Measurements from ENCODE around the gene CELA1.

Gene CELA1

DNA sequence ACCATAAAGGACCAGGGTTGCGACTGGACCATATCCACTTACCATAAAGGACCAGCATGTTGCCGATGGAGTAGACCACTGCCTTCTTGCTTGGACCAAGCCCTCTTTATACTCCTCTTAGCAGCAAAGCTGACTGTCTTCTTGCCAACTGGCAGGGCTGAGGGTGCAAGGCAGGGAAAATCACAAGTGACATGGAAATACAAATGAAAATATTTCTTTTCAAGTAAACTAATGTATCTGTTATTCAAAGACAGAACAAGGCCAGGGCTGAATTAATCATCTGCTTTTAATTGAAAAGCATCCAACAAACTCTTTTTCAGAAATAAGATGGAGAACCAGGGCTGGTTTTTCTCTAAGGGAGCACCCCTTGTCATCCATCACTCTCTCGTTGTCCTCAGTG lies at the start of gene CELA1:
CELA1 (minus strand) TSS at position 99 of the 400 bp plus-strand sequence; CDS start at position 58, 41 bp downstream.
- no peak for TF ChIP-seq CTCF (IDR thresholded peaks at IDR 0.05; ENCODE audit: low read depth, low read length)
- H3K4me3 ChIP-seq (replicated peaks in 1 of 2; ENCODE audit: low read depth in 2 of 2, low read length in 2 of 2) = no peak within 1 kb of the TSS
- DNase-seq (ENCODE audit: low read depth in 2 of 2) = no peak

GRCh38 chr12:51395283-51396230 lies 49.1 kb upstream of the CELA1 start:
- no peak overlapping the region for H3K4me3 ChIP-seq (replicated peaks in 1 of 2; ENCODE audit: low read depth in 2 of 2, low read length in 2 of 2)
- no peak for DNase-seq (ENCODE audit: low read depth in 2 of 2)
- TF ChIP-seq CTCF (IDR thresholded peaks at IDR 0.05; ENCODE audit: low read depth, low read length) = no peak

DNA sequence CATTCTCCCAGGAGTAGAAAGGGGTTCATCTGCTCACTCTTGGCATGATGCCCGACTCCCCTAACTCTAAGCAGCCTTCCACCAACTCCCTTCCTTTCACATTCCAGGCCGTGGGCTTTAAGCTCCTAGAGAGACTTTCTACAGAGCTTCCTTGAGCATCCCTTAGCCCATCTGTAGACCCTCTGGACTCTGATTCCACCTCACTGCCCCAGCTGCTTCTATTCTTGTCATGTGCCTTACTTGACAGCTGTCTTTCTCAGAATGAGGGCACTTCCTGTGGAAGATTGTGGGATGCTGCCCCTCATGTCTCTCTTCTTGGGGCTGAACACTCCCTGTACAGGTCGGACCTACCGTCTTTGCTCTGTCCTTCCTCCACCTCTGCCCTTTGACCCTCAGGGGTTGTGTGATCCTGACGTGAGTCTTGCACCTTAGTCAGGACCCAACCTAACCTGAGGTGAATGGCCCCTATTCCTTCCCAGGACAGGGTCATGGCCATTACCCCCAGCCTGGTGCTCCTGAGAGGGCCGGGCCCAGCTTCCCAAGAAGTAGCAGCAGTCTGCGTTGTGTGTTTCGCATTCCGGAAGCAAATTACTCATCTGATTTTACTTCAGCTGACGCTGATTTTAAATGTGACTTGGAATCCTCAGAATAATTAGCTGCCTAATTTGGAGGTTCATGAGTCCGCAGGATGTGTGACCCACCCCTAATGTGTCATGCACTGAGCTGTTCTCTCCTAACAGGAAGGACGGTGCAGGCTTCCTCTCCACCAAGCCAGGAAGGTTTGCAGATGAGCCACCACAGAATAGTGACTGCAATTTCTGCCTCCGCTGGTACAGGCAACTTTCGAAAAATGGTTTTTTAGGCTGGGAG lies 47.4 kb upstream of the CELA1 start:
- H3K4me3 ChIP-seq (replicated peaks in 1 of 2; ENCODE audit: low read depth in 2 of 2, low read length in 2 of 2) = no peak overlapping the region
- TF ChIP-seq CTCF (IDR thresholded peaks at IDR 0.05; ENCODE audit: low read depth, low read length) = no peak
- DNase-seq (ENCODE audit: low read depth in 2 of 2) = peak; percentile 74 to 95

- TF ChIP-seq CTCF (IDR thresholded peaks at IDR 0.05; ENCODE audit: low read depth, low read length) = no peak
- DNase-seq (ENCODE audit: low read depth in 2 of 2) = peak in 1 of 2 donors; percentile 24
- H3K4me3 ChIP-seq (replicated peaks in 1 of 2; ENCODE audit: low read depth in 2 of 2, low read length in 2 of 2) = no peak overlapping the region
These were observed 46.2 kb upstream of the CELA1 start for GRCh38 chr12:51392556-51393237.

- H3K4me3 ChIP-seq (replicated peaks in 1 of 2; ENCODE audit: low read depth in 2 of 2, low read length in 2 of 2) = peak within 1 kb of the TSS; percentile 48 to 51
These were observed 45.0 kb upstream of the CELA1 start, which contains the start of gene GALNT6 for GRCh38 chr12:51391283-51392123. TSS of gene GALNT6 (minus strand) at chr12:51391406. CDS start at chr12:51379781, 11,625 bp downstream.

More at GRCh38 chr12:51391283-51392123, 45.0 kb upstream of the CELA1 start, which contains the start of gene GALNT6:
- no peak for TF ChIP-seq CTCF (IDR thresholded peaks at IDR 0.05; ENCODE audit: low read depth, low read length)
- no peak for DNase-seq (ENCODE audit: low read depth in 2 of 2)

Measured in cardiac fibroblast (primary cell).